ENCODE data around the gene MCC.

DNA sequence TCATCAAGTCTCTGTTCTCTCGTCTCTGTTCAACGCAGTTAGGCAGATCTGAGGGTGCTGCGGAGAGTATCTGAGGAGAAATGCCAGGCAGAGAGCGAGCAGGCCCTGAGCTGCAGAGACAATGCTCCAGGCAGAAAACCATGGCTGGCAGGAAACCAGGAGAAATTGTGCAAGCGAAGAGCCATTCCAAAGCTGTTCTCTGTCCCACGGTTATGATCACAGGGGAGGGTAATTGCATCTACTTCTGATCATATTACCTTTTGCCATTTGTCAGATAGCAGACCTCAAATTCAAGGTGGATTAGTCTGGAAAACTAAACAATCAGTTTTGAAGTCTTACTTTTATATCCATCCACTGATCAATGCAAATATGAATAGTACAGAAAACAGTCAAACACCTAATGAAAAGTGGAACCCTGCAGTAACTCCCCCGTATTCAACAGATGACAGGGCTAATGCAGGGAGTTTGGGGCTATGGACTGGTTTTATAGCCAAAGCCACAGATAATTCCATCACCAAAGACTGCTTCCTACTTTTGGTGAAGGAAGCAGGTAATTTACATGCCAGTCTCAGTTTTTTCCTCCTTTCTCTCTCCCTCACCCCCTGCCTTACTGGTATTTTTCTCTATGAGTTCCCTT, 283.6 kb downstream of the MCC start:
- TF ChIP-seq, protein P1, sequence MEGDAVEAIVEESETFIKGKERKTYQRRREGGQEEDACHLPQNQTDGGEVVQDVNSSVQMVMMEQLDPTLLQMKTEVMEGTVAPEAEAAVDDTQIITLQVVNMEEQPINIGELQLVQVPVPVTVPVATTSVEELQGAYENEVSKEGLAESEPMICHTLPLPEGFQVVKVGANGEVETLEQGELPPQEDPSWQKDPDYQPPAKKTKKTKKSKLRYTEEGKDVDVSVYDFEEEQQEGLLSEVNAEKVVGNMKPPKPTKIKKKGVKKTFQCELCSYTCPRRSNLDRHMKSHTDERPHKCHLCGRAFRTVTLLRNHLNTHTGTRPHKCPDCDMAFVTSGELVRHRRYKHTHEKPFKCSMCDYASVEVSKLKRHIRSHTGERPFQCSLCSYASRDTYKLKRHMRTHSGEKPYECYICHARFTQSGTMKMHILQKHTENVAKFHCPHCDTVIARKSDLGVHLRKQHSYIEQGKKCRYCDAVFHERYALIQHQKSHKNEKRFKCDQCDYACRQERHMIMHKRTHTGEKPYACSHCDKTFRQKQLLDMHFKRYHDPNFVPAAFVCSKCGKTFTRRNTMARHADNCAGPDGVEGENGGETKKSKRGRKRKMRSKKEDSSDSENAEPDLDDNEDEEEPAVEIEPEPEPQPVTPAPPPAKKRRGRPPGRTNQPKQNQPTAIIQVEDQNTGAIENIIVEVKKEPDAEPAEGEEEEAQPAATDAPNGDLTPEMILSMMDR (IDR thresholded peaks at IDR 0.05), result no peak
- TF ChIP-seq EP300 (IDR thresholded peaks at IDR 0.05) (no peak), POLR2AphosphoS5 (IDR thresholded peaks at IDR 0.05) (no peak), POLR2A (IDR thresholded peaks at IDR 0.05; ENCODE audit: low read depth) (no peak)
